ENCODE measurements around the gene RFXANK.

The RFXANK gene

GRCh38 chr19:19234220-19234816 lies 42.3 kb downstream of the RFXANK start:
- no peak for DNase-seq

GRCh38 chr19:19236173-19236572 lies 44.1 kb downstream of the RFXANK start:
- no peak for DNase-seq

DNA sequence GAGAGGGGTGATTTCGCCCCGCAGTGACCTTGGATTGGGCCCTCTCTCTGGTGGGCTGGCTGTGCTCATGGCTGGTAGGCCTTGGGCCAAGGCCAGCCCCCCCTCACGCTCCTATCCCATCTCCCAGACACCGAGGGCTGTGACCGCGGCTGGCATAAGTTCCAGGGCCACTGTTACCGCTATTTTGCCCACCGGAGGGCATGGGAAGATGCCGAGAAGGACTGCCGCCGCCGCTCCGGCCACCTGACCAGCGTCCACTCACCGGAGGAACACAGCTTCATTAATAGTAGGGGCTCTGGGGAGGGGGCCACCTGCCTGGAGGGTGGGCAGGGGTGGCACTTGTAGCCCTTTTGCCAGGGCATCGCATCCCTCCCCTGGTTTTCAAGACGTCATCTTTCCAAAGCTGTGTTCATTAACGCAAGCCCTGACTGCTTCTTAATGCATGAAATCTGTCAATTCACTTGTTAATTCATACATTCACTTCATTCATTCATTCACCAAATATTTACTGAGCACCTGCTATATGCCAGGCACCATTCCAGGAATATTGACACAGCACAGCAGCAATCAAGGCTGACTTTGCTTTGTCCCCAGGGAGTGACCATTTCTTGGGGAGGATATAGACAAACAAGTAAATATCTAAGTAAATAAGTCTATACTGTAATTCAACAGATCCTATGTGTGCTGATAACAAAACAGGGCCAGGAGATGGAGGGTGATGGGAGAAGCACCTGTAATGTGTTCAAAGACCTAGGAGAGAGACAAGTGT lies 46.3 kb downstream of the RFXANK start:
- no peak for DNase-seq

DNA sequence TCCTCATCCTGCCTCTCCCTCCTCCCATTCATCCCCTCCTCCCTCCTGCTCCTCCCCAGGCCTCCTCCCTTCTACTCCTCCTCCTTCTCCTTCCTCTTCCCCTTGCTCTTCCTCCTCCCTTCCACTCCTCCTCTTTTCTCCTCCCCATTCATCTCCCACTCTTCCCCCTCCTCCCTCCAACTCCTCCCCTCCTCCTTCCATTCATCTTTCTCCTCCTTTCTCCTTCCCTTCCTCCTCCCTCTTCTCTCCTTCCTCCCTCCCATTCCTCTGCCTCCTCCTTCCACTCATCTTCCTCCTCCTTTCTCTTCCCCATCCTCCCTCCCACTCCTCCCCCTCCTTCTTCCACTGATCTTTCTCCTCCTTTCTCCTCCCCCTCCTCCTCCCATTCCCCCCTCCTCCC lies 47.6 kb downstream of the RFXANK start:
- DNase-seq: no peak

DNA sequence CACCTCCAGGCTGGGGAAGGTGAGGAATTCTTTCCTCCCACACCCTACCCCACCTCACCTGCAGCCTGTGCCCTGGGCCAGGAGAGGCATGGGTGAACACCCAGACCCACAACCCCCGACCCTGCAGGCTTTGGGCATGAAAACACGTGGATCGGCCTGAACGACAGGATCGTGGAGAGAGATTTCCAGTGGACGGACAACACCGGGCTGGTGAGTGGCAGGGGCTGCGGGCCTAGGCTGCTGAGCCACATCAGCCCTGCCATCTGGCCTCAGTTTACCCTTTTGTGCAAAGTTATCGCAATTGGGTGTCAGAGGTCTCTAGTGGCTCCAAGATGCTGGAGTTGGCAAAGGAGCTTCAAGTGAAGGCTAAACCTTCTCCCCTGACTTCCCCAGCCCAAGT lies 48.4 kb downstream of the RFXANK start:
- DNase-seq: no peak

DNA sequence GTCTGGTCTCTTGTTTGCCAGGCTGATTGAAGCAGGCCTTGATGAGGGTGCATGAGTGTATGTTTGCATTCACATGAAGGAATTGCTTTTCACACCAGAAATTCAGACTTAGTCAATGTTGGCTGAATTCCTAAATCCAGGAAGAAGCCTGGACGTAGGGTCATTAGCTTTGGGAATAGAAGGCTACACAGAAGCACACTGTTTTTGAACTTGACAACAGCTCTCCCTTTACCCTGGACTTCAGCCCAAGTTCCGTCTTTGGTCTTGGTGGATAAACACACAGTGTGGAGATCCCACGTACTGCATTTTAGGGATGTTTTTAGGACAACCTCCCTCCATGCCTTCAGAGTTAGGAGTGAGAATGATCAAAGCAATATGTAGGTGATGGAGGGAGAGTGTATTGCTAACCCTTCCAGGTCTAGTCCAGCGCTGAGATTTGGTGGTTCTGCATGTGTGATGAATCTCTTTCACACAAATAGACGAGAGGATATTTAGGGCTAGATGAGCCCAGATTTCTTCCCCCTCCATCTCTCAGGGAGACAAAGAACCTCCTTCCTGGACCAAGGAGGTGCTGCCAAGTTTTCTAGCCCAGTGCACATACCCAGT lies 58.2 kb downstream of the RFXANK start:
- no peak for DNase-seq
